Gastroesophageal sphincter (tissue), 3 donors: Measurements from ENCODE around the gene AKAP12.

Source experiments
- EP300 ChIP-seq: sonication (generic); formaldehyde crosslinking; IDR thresholded peaks from one replicate; pipeline ENCODE4 v1.6.1; 2017; ENCODE audit warnings: antibody characterized with exemption, mild to moderate bottlenecking
- POLR2A ChIP-seq, 2 donors: fragments of 450-650 bp; IDR thresholded peaks; one replicate each; pipeline ENCODE4 v1.6.1; 2017; ENCODE audit warnings: antibody characterized with exemption in 2 of 2, mild to moderate bottlenecking in 2 of 2, moderate library complexity in 1 of 2
- POLR2AphosphoS5 ChIP-seq: sonication (generic); formaldehyde crosslinking; IDR thresholded peaks from one replicate; pipeline ENCODE4 v1.6.1; 2017; ENCODE audit warnings: antibody characterized with exemption
- TF ChIP-seq, protein P1 (sequence below), 4 experiments: fragments of 200-600 bp in 2 of 4; fragments of 450-650 bp in 2 of 4; sonication (generic) in 1 of 4; IDR thresholded peaks; one replicate each; pipeline ENCODE4 v1.5.1; 2017 to 2019; ENCODE audit warnings: antibody characterized with exemption in 4 of 4, mild to moderate bottlenecking in 2 of 4, moderate library complexity in 2 of 4

DNA sequence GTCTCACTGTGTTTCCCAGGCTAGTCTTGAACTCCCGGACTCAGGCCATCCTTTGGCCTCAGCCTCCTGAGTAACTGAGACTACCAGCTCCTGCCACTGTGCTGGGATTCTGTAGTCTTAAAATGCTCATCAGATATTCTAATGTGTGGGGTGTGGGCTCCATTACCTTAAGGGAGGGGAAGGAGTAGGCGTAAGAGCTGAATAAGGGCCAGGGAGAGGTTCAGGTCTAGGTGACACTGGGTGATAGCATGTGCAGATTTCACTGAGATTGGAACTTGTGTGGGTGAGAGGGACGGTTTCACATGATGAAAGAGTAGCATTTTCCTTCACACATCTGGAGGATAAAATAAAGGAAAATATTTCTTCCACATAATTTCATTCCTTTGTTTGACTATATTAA lies 8.5 kb downstream of the AKAP12 start:
- TF ChIP-seq, protein P1, sequence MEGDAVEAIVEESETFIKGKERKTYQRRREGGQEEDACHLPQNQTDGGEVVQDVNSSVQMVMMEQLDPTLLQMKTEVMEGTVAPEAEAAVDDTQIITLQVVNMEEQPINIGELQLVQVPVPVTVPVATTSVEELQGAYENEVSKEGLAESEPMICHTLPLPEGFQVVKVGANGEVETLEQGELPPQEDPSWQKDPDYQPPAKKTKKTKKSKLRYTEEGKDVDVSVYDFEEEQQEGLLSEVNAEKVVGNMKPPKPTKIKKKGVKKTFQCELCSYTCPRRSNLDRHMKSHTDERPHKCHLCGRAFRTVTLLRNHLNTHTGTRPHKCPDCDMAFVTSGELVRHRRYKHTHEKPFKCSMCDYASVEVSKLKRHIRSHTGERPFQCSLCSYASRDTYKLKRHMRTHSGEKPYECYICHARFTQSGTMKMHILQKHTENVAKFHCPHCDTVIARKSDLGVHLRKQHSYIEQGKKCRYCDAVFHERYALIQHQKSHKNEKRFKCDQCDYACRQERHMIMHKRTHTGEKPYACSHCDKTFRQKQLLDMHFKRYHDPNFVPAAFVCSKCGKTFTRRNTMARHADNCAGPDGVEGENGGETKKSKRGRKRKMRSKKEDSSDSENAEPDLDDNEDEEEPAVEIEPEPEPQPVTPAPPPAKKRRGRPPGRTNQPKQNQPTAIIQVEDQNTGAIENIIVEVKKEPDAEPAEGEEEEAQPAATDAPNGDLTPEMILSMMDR (IDR thresholded peaks at IDR 0.05): no peak
- TF ChIP-seq EP300: no peak
- no peak for TF ChIP-seq POLR2AphosphoS5
- TF ChIP-seq POLR2A (IDR thresholded peaks at IDR 0.05): no peak
